ENCODE data around the gene THOC1.

The THOC1 gene

GRCh38 chr18:215448-216010, 52.3 kb downstream of the THOC1 start:
- H3K27me3 ChIP-seq (ENCODE audit: insufficient read depth, insufficient read length), result no peaks in the 10 kb centered on the region
- DNase-seq (ENCODE audit: low read depth, low spot score), result no peak
- peaks cover 89% of the 10 kb centered on the region for H3K36me3 ChIP-seq (ENCODE audit: insufficient read depth, insufficient read length, low read length)
- no peak for TF ChIP-seq YY1 (IDR thresholded peaks at IDR 0.05; ENCODE audit: insufficient read depth, insufficient read length)
- no peak for TF ChIP-seq SUZ12 (IDR thresholded peaks at IDR 0.05; ENCODE audit: extremely low read depth, insufficient read depth, insufficient read length)
- no peak for TF ChIP-seq ZNF274 (IDR thresholded peaks at IDR 0.05; ENCODE audit: low read depth, low read length)
- no peak overlapping the region for H3K4me3 ChIP-seq (ENCODE audit: insufficient read length, low read depth)
- peaks cover 24% of the 10 kb centered on the region for H3K9me3 ChIP-seq (ENCODE audit: insufficient read depth, low read length)
- no peak overlapping the region for H3K9ac ChIP-seq (ENCODE audit: insufficient read length, low read depth)
- H3K4me1 ChIP-seq (ENCODE audit: insufficient read depth, insufficient read length), result no peaks in the 10 kb centered on the region

GRCh38 chr18:213966-214365, 53.9 kb downstream of the THOC1 start:
- no peaks in the 10 kb centered on the region for H3K27me3 ChIP-seq (ENCODE audit: insufficient read depth, insufficient read length)
- peaks cover 84% of the 10 kb centered on the region for H3K36me3 ChIP-seq (ENCODE audit: insufficient read depth, insufficient read length, low read length)
- H3K4me1 ChIP-seq (ENCODE audit: insufficient read depth, insufficient read length), result no peaks in the 10 kb centered on the region
- peaks cover 10% of the 10 kb centered on the region for H3K9me3 ChIP-seq (ENCODE audit: insufficient read depth, low read length)
- no peak overlapping the region for H3K4me3 ChIP-seq (ENCODE audit: insufficient read length, low read depth)
- no peak for TF ChIP-seq SUZ12 (IDR thresholded peaks at IDR 0.05; ENCODE audit: extremely low read depth, insufficient read depth, insufficient read length)
- no peak for DNase-seq (ENCODE audit: low read depth, low spot score)
- H3K9ac ChIP-seq (ENCODE audit: insufficient read length, low read depth), result no peak overlapping the region

- no peak for DNase-seq (ENCODE audit: low read depth, low spot score)
- H3K4me3 ChIP-seq (ENCODE audit: insufficient read length, low read depth), result no peak overlapping the region
- H3K4me1 ChIP-seq (ENCODE audit: insufficient read depth, insufficient read length), result no peaks in the 10 kb centered on the region
- H3K27me3 ChIP-seq (ENCODE audit: insufficient read depth, insufficient read length), result no peaks in the 10 kb centered on the region
- H3K9ac ChIP-seq (ENCODE audit: insufficient read length, low read depth), result no peak overlapping the region
- H3K36me3 ChIP-seq (ENCODE audit: insufficient read depth, insufficient read length, low read length), result peaks cover 79% of the 10 kb centered on the region
- TF ChIP-seq ZNF274 (IDR thresholded peaks at IDR 0.05; ENCODE audit: low read depth, low read length) (no peak), SUZ12 (IDR thresholded peaks at IDR 0.05; ENCODE audit: extremely low read depth, insufficient read depth, insufficient read length) (no peak), YY1 (IDR thresholded peaks at IDR 0.05; ENCODE audit: insufficient read depth, insufficient read length) (no peak)
- peaks cover 5% of the 10 kb centered on the region for H3K9me3 ChIP-seq (ENCODE audit: insufficient read depth, low read length)
These were observed 54.3 kb downstream of the THOC1 start for GRCh38 chr18:213505-213904.

GRCh38 chr18:212780-213179, 55.1 kb downstream of the THOC1 start:
- no peaks in the 10 kb centered on the region for H3K27me3 ChIP-seq (ENCODE audit: insufficient read depth, insufficient read length)
- H3K36me3 ChIP-seq (ENCODE audit: insufficient read depth, insufficient read length, low read length), result peaks cover 72% of the 10 kb centered on the region
- H3K4me3 ChIP-seq (ENCODE audit: insufficient read length, low read depth), result no peak overlapping the region
- no peaks in the 10 kb centered on the region for H3K4me1 ChIP-seq (ENCODE audit: insufficient read depth, insufficient read length)
- no peaks in the 10 kb centered on the region for H3K9me3 ChIP-seq (ENCODE audit: insufficient read depth, low read length)
- DNase-seq (ENCODE audit: low read depth, low spot score), result no peak
- no peak overlapping the region for H3K9ac ChIP-seq (ENCODE audit: insufficient read length, low read depth)
- TF ChIP-seq ZNF274 (IDR thresholded peaks at IDR 0.05; ENCODE audit: low read depth, low read length) (no peak), SUZ12 (IDR thresholded peaks at IDR 0.05; ENCODE audit: extremely low read depth, insufficient read depth, insufficient read length) (no peak), YY1 (IDR thresholded peaks at IDR 0.05; ENCODE audit: insufficient read depth, insufficient read length) (no peak)

GRCh38 chr18:211582-211981, 56.3 kb downstream of the THOC1 start:
- H3K36me3 ChIP-seq (ENCODE audit: insufficient read depth, insufficient read length, low read length), result peaks cover 65% of the 10 kb centered on the region
- TF ChIP-seq YY1 (IDR thresholded peaks at IDR 0.05; ENCODE audit: insufficient read depth, insufficient read length) (no peak), ZNF274 (IDR thresholded peaks at IDR 0.05; ENCODE audit: low read depth, low read length) (no peak), SUZ12 (IDR thresholded peaks at IDR 0.05; ENCODE audit: extremely low read depth, insufficient read depth, insufficient read length) (no peak)
- H3K4me1 ChIP-seq (ENCODE audit: insufficient read depth, insufficient read length), result no peaks in the 10 kb centered on the region

GRCh38 chr18:210733-211132, 57.1 kb downstream of the THOC1 start:
- no peaks in the 10 kb centered on the region for H3K4me1 ChIP-seq (ENCODE audit: insufficient read depth, insufficient read length)
- no peak for DNase-seq (ENCODE audit: low read depth, low spot score)
- no peak overlapping the region for H3K9ac ChIP-seq (ENCODE audit: insufficient read length, low read depth)
- H3K9me3 ChIP-seq (ENCODE audit: insufficient read depth, low read length), result no peaks in the 10 kb centered on the region
- H3K36me3 ChIP-seq (ENCODE audit: insufficient read depth, insufficient read length, low read length), result peaks cover 65% of the 10 kb centered on the region
- no peak overlapping the region for H3K4me3 ChIP-seq (ENCODE audit: insufficient read length, low read depth)
- no peaks in the 10 kb centered on the region for H3K27me3 ChIP-seq (ENCODE audit: insufficient read depth, insufficient read length)
- TF ChIP-seq SUZ12 (IDR thresholded peaks at IDR 0.05; ENCODE audit: extremely low read depth, insufficient read depth, insufficient read length) (no peak), YY1 (IDR thresholded peaks at IDR 0.05; ENCODE audit: insufficient read depth, insufficient read length) (no peak), ZNF274 (IDR thresholded peaks at IDR 0.05; ENCODE audit: low read depth, low read length) (no peak)

More at GRCh38 chr18:211582-211981, 56.3 kb downstream of the THOC1 start:
- H3K9ac ChIP-seq (ENCODE audit: insufficient read length, low read depth), result no peak overlapping the region
- H3K4me3 ChIP-seq (ENCODE audit: insufficient read length, low read depth), result no peak overlapping the region
- no peaks in the 10 kb centered on the region for H3K9me3 ChIP-seq (ENCODE audit: insufficient read depth, low read length)
- no peak for DNase-seq (ENCODE audit: low read depth, low spot score)
- no peaks in the 10 kb centered on the region for H3K27me3 ChIP-seq (ENCODE audit: insufficient read depth, insufficient read length)

- Histone ChIP-seq H3K4me3 (ENCODE audit: insufficient read length, low read depth) (no peak overlapping the region), H3K9me3 (ENCODE audit: insufficient read depth, low read length) (no peaks in the 10 kb centered on the region), H3K36me3 (ENCODE audit: insufficient read depth, insufficient read length, low read length) (peaks cover 65% of the 10 kb centered on the region), H3K27me3 (ENCODE audit: insufficient read depth, insufficient read length) (no peaks in the 10 kb centered on the region), H3K4me1 (ENCODE audit: insufficient read depth, insufficient read length) (no peaks in the 10 kb centered on the region), H3K9ac (ENCODE audit: insufficient read length, low read depth) (no peak overlapping the region)
- TF ChIP-seq ZNF274 (IDR thresholded peaks at IDR 0.05; ENCODE audit: low read depth, low read length), result no peak
- no peak for TF ChIP-seq SUZ12 (IDR thresholded peaks at IDR 0.05; ENCODE audit: extremely low read depth, insufficient read depth, insufficient read length)
- TF ChIP-seq YY1 (IDR thresholded peaks at IDR 0.05; ENCODE audit: insufficient read depth, insufficient read length), result no peak
- no peak for DNase-seq (ENCODE audit: low read depth, low spot score)
These were observed 57.8 kb downstream of the THOC1 start for GRCh38 chr18:210075-210474.
